GM18505 (cell line): ENCODE results near the gene C19orf44.
"Not testable (repeated sequence)": the region's sequence is repeated elsewhere in the genome, so short reads cannot be mapped to it uniquely, and the experiment has no call there.

Experiments
- ATAC-seq: cut with Tn5 transposase; IDR thresholded peaks from one replicate; pipeline ENCODE4 v1.9.1; 2021; ENCODE audit not compliant: unreplicated experiment
- POLR2A ChIP-seq: IDR thresholded peaks from 4 replicates; pipeline ENCODE4 v1.6.1; 2011; ENCODE audit warnings: borderline replicate concordance; ENCODE audit not compliant: insufficient read depth, insufficient read length; ENCODE audit errors: extremely low read depth

The C19orf44 gene

GRCh38 chr19:16495982-16496612 is at the start of gene C19orf44, which contains the start of gene CALR3:
Gene C19orf44, plus strand, starts transcription at chr19:16496394. Its CDS starts 4,399 bp downstream, at chr19:16500793.
Gene CALR3, minus strand, starts transcription at chr19:16496167. Its CDS starts 38 bp downstream, at chr19:16496129.
- TF ChIP-seq POLR2A = peak; percentile 77
- peak; percentile 97 for ATAC-seq

GRCh38 chr19:16446724-16447368 is 49.3 kb upstream of the C19orf44 start:
- peak; percentile 41 for ATAC-seq
- no peak for TF ChIP-seq POLR2A

- ATAC-seq = not testable (repeated sequence)
Measured at GRCh38 chr19:16448872-16449271, 47.3 kb upstream of the C19orf44 start.

GRCh38 chr19:16449330-16449961 is 46.7 kb upstream of the C19orf44 start:
- TF ChIP-seq POLR2A = no peak
- ATAC-seq = peak; percentile 35

- ATAC-seq = no peak
- TF ChIP-seq POLR2A = no peak
Measured at GRCh38 chr19:16452325-16452724, 43.9 kb upstream of the C19orf44 start.

GRCh38 chr19:16454351-16454918 is 41.8 kb upstream of the C19orf44 start:
- TF ChIP-seq POLR2A = no peak
- no peak for ATAC-seq

- no peak for ATAC-seq
Measured at GRCh38 chr19:16455489-16455888, 40.7 kb upstream of the C19orf44 start.

GRCh38 chr19:16456652-16457194 is 39.5 kb upstream of the C19orf44 start:
- TF ChIP-seq POLR2A = no peak
- no peak for ATAC-seq

More at GRCh38 chr19:16455489-16455888, 40.7 kb upstream of the C19orf44 start:
- TF ChIP-seq POLR2A = no peak

GRCh38 chr19:16457195-16457953 is 38.8 kb upstream of the C19orf44 start:
- no peak for TF ChIP-seq POLR2A

GRCh38 chr19:16457954-16458331 is 38.3 kb upstream of the C19orf44 start:
- no peak for ATAC-seq
- TF ChIP-seq POLR2A = no peak

More at GRCh38 chr19:16457195-16457953, 38.8 kb upstream of the C19orf44 start:
- no peak for ATAC-seq

- ATAC-seq = no peak
Measured at GRCh38 chr19:16458391-16459341, 37.5 kb upstream of the C19orf44 start.

GRCh38 chr19:16459680-16460079 is 36.5 kb upstream of the C19orf44 start:
- ATAC-seq = no peak
- TF ChIP-seq POLR2A = no peak

More at GRCh38 chr19:16458391-16459341, 37.5 kb upstream of the C19orf44 start:
- TF ChIP-seq POLR2A = no peak
